ENCODE data around the gene ULBP1.
"Not testable (repeated sequence)": the region's sequence is repeated elsewhere in the genome, so short reads cannot be mapped to it uniquely, and the experiment has no call there.

The ULBP1 gene

GRCh38 chr6:149963462-149964307, at the start of gene ULBP1:
ULBP1 (plus strand) TSS chr6:149963943; CDS start chr6:149964050, 107 bp downstream.
- DNase-seq (ENCODE audit: low read depth, low spot score), result peak; percentile 43

GRCh38 chr6:149915970-149916865, 47.5 kb upstream of the ULBP1 start:
- DNase-seq (ENCODE audit: low read depth, low spot score), result no peak

GRCh38 chr6:149917679-149918078, 46.1 kb upstream of the ULBP1 start:
- no peak for DNase-seq (ENCODE audit: low read depth, low spot score)

- DNase-seq (ENCODE audit: low read depth, low spot score), result no peak
Observed at GRCh38 chr6:149918151-149918905, 45.4 kb upstream of the ULBP1 start.

GRCh38 chr6:149919126-149919833, 44.5 kb upstream of the ULBP1 start:
- not testable (repeated sequence) for DNase-seq (ENCODE audit: low read depth, low spot score)

- DNase-seq (ENCODE audit: low read depth, low spot score), result no peak
Observed at GRCh38 chr6:149919834-149920225, 43.9 kb upstream of the ULBP1 start.

- DNase-seq (ENCODE audit: low read depth, low spot score), result no peak
Observed at GRCh38 chr6:149921361-149921760, 42.4 kb upstream of the ULBP1 start.

- DNase-seq (ENCODE audit: low read depth, low spot score), result not testable (repeated sequence)
Observed at GRCh38 chr6:149922091-149922490, 41.7 kb upstream of the ULBP1 start.

- DNase-seq (ENCODE audit: low read depth, low spot score), result peak; percentile 47
Observed at GRCh38 chr6:149922642-149923326, 41.0 kb upstream of the ULBP1 start, which contains the start of gene RAET1G. RAET1G (minus strand) TSS chr6:149923121; CDS start chr6:149923010, 111 bp downstream.

GRCh38 chr6:149923327-149923986, 40.3 kb upstream of the ULBP1 start:
- no peak for DNase-seq (ENCODE audit: low read depth, low spot score)

GRCh38 chr6:149924206-149924932, 39.4 kb upstream of the ULBP1 start:
- DNase-seq (ENCODE audit: low read depth, low spot score), result no peak

- DNase-seq (ENCODE audit: low read depth, low spot score), result no peak
Observed at GRCh38 chr6:149924933-149925252, 38.9 kb upstream of the ULBP1 start.

GRCh38 chr6:149925253-149925973, 38.3 kb upstream of the ULBP1 start:
- DNase-seq (ENCODE audit: low read depth, low spot score), result no peak

GRCh38 chr6:149925974-149926777, 37.6 kb upstream of the ULBP1 start:
- DNase-seq (ENCODE audit: low read depth, low spot score), result peak; percentile 36

GRCh38 chr6:149927025-149927424, 36.7 kb upstream of the ULBP1 start:
- not testable (repeated sequence) for DNase-seq (ENCODE audit: low read depth, low spot score)

- DNase-seq (ENCODE audit: low read depth, low spot score), result no peak
Observed at GRCh38 chr6:149929422-149929821, 34.3 kb upstream of the ULBP1 start.

- no peak for DNase-seq (ENCODE audit: low read depth, low spot score)
Observed at GRCh38 chr6:149931501-149931900, 32.2 kb upstream of the ULBP1 start.

- no peak for DNase-seq (ENCODE audit: low read depth, low spot score)
Observed at GRCh38 chr6:149933036-149933435, 30.7 kb upstream of the ULBP1 start.
